ENCODE results near the gene PFKFB2. TPM values are rescaled to one million over a fixed set of nuclear protein-coding genes. Genes with fewer than 3 reads are reported as not detected.

PFKFB2 gene
- total RNA-seq, 1 experiment from 2014 or later, result 35.6 TPM

GRCh38 chr1:207034998-207035397, 18.1 kb upstream of the PFKFB2 start:
- CTCF ChIA-PET, result no interaction called here
- DNase-seq (ENCODE audit: low read depth, low spot score) (no peak), ATAC-seq (no peak)
- intact Hi-C loops (cut with micrococcal nuclease; ENCODE audit: unreplicated experiment) (no loop called here), in situ Hi-C loops (cut with HindIII; ENCODE audit: low pct_unique_long_range_greater_than_20kb, low sequenced_read_pairs) (no loop called here)
- no peaks in the 10 kb centered on the region for H3K36me3 ChIP-seq (ENCODE audit: control insufficient read depth, insufficient read depth, low read length)
- H3K4me1 ChIP-seq (ENCODE audit: control insufficient read depth, insufficient read depth, low read length), result no peaks in the 10 kb centered on the region
- no peak for TF ChIP-seq TCF7L2 (IDR thresholded peaks at IDR 0.05; ENCODE audit: low read depth, low read length)
- TF ChIP-seq SIN3A (IDR thresholded peaks at IDR 0.05; ENCODE audit: borderline replicate concordance, insufficient read depth, low read depth, low read length), result no peak
- TF ChIP-seq CTCF (IDR thresholded peaks at IDR 0.05), result no peak
- no peak for TF ChIP-seq POLR2AphosphoS5 (IDR thresholded peaks at IDR 0.05; ENCODE audit: low read depth, low read length)
- no TSS peak for BruUV-seq (replicated peaks)
- POLR2A ChIA-PET, result no interaction called here
- H3K9me3 ChIP-seq (ENCODE audit: control insufficient read depth, insufficient read depth, low read depth, low read length), result no peaks in the 10 kb centered on the region
- no peak overlapping the region for H3K4me3 ChIP-seq (ENCODE audit: low read depth in 2 of 2, low read length in 2 of 2)
- peaks cover 27% of the 10 kb centered on the region for H3K27me3 ChIP-seq (ENCODE audit: control insufficient read depth, insufficient read depth, low read length)
- H3K27ac ChIP-seq (ENCODE audit: low read length), result no peak overlapping the region

DNA sequence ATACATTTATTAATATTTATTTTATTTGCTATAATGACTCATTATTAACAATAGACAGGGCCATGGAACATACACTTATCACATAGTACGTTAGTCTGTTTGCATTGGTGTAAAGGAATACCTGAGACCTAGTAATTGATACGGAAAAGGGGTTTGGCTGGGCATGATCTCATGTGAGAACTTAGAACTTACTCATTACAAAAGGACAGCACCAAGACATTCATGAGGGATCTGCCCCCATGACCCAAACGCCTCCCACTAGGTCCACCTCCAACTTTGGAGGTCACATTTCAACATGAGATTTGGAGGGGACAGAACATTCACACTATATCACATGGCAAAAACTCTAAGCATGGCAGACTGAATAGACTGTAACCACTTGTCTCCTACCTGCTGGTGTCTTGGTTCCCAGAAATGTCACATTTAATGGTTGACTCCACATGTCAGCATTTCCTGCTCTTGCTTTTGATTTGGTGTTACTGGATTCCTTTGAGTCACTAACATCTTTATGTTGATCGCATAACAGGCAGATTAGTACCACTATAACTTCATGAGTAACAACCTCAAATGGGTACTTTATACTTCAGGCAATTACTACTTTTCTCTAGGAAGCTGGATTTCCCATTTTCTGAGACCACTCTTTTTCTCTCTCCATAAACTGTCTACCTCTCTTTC, 17.1 kb upstream of the PFKFB2 start:
- Histone ChIP-seq H3K4me3 (ENCODE audit: low read depth in 2 of 2, low read length in 2 of 2) (no peak overlapping the region), H3K4me1 (ENCODE audit: control insufficient read depth, insufficient read depth, low read length) (no peaks in the 10 kb centered on the region), H3K9me3 (ENCODE audit: control insufficient read depth, insufficient read depth, low read depth, low read length) (no peaks in the 10 kb centered on the region), H3K36me3 (ENCODE audit: control insufficient read depth, insufficient read depth, low read length) (no peaks in the 10 kb centered on the region), H3K27ac (ENCODE audit: low read length) (no peak overlapping the region), H3K27me3 (ENCODE audit: control insufficient read depth, insufficient read depth, low read length) (peaks cover 22% of the 10 kb centered on the region)
- TF ChIP-seq CTCF (IDR thresholded peaks at IDR 0.05) (no peak), TCF7L2 (IDR thresholded peaks at IDR 0.05; ENCODE audit: low read depth, low read length) (no peak), POLR2AphosphoS5 (IDR thresholded peaks at IDR 0.05; ENCODE audit: low read depth, low read length) (no peak), SIN3A (IDR thresholded peaks at IDR 0.05; ENCODE audit: borderline replicate concordance, insufficient read depth, low read depth, low read length) (no peak)
- TF ChIP-seq, protein P1, sequence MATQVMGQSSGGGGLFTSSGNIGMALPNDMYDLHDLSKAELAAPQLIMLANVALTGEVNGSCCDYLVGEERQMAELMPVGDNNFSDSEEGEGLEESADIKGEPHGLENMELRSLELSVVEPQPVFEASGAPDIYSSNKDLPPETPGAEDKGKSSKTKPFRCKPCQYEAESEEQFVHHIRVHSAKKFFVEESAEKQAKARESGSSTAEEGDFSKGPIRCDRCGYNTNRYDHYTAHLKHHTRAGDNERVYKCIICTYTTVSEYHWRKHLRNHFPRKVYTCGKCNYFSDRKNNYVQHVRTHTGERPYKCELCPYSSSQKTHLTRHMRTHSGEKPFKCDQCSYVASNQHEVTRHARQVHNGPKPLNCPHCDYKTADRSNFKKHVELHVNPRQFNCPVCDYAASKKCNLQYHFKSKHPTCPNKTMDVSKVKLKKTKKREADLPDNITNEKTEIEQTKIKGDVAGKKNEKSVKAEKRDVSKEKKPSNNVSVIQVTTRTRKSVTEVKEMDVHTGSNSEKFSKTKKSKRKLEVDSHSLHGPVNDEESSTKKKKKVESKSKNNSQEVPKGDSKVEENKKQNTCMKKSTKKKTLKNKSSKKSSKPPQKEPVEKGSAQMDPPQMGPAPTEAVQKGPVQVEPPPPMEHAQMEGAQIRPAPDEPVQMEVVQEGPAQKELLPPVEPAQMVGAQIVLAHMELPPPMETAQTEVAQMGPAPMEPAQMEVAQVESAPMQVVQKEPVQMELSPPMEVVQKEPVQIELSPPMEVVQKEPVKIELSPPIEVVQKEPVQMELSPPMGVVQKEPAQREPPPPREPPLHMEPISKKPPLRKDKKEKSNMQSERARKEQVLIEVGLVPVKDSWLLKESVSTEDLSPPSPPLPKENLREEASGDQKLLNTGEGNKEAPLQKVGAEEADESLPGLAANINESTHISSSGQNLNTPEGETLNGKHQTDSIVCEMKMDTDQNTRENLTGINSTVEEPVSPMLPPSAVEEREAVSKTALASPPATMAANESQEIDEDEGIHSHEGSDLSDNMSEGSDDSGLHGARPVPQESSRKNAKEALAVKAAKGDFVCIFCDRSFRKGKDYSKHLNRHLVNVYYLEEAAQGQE (IDR thresholded peaks at IDR 0.05; ENCODE audit: insufficient read depth in 1 of 2, low read depth in 2 of 2, low read length in 1 of 2), result no peak
- ChIA-PET CTCF (no interaction called here), POLR2A (no interaction called here)
- no TSS peak for BruUV-seq (replicated peaks)
- no peak for ATAC-seq
- intact Hi-C loops (cut with micrococcal nuclease; ENCODE audit: unreplicated experiment), result no loop called here
- in situ Hi-C loops (cut with HindIII; ENCODE audit: low pct_unique_long_range_greater_than_20kb, low sequenced_read_pairs), result no loop called here
- DNase-seq (ENCODE audit: low read depth, low spot score), result no peak
